Type B pancreatic cell (in vitro differentiated cells): ENCODE measurements around the gene DENND2D. TPM values are rescaled to one million over a fixed set of nuclear protein-coding genes. Genes with fewer than 3 reads are reported as not detected.

ENCODE experiments used
- DNase-seq: peaks from one replicate; pipeline ENCODE4 v3.0.0; 2021; ENCODE audit warnings: mixed read lengths; ENCODE audit not compliant: unreplicated experiment; ENCODE audit errors: extremely low spot score
- H3K27ac Mint-ChIP-seq: 2 replicates; pipeline ENCODE4 v1.8.0; 2021; ENCODE audit warnings: mild to moderate bottlenecking, mixed read lengths
- H3K27me3 Mint-ChIP-seq: 2 replicates; pipeline ENCODE4 v1.8.0; 2021; ENCODE audit warnings: mixed read lengths
- H3K36me3 Mint-ChIP-seq: 2 replicates; pipeline ENCODE4 v1.8.0; 2021; ENCODE audit warnings: mixed read lengths
- H3K4me1 Mint-ChIP-seq: one replicate; pipeline ENCODE4 v1.8.0; 2021; ENCODE audit warnings: mixed read lengths; ENCODE audit not compliant: unreplicated experiment
- H3K4me3 Mint-ChIP-seq: 2 replicates; pipeline ENCODE4 v1.8.0; 2021; ENCODE audit warnings: mild to moderate bottlenecking, mixed read lengths
- H3K9me3 Mint-ChIP-seq: 2 replicates; pipeline ENCODE4 v1.8.0; 2021; ENCODE audit warnings: mixed read lengths
- total RNA-seq: library from RNA; stranded (reverse); gene quantifications from 2 replicates; pipeline ENCODE4 v1.2.1, GENCODE V29; 2021; ENCODE audit warnings: low replicate concordance
- TF ChIP-seq, protein P1 (sequence below): fragments of 200-600 bp; sonication (generic); conservative IDR thresholded peaks from 2 replicates; pipeline ENCODE4 v1.5.0; 2021; ENCODE audit warnings: antibody characterized with exemption, mild to moderate bottlenecking

The DENND2D gene
- total RNA-seq, 1 donor from 2014 or later: 6.3 TPM

DNA sequence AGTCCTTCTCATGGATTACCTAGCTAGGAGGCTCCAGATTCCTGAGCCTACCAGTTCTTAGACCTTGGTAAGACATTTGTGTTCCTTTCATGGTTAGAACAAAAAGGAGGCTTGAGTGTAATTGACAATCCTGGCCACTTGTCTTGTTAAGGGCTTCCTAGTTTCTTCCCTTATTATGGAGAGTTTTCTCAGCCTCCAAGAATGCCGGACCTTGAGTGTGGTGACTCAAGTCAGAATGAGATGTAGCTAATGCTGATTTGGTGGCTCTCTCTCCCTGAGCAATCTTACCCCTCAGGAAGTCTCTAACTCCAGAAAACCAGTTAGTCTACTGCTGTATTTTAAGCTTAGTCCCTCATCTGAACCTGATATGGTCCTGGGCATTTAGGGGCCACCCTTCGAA is 41.4 kb upstream of the DENND2D start:
- Mint-ChIP-seq H3K27me3 (no peaks in the 10 kb centered on the region), H3K9me3 (no peaks in the 10 kb centered on the region), H3K27ac (no peak overlapping the region), H3K4me1 (peaks cover 7% of the 10 kb centered on the region), H3K4me3 (no peak overlapping the region), H3K36me3 (no peaks in the 10 kb centered on the region)
- no peak for DNase-seq
- TF ChIP-seq, protein P1, sequence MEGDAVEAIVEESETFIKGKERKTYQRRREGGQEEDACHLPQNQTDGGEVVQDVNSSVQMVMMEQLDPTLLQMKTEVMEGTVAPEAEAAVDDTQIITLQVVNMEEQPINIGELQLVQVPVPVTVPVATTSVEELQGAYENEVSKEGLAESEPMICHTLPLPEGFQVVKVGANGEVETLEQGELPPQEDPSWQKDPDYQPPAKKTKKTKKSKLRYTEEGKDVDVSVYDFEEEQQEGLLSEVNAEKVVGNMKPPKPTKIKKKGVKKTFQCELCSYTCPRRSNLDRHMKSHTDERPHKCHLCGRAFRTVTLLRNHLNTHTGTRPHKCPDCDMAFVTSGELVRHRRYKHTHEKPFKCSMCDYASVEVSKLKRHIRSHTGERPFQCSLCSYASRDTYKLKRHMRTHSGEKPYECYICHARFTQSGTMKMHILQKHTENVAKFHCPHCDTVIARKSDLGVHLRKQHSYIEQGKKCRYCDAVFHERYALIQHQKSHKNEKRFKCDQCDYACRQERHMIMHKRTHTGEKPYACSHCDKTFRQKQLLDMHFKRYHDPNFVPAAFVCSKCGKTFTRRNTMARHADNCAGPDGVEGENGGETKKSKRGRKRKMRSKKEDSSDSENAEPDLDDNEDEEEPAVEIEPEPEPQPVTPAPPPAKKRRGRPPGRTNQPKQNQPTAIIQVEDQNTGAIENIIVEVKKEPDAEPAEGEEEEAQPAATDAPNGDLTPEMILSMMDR: no peak

- Mint-ChIP-seq H3K9me3 (peaks cover 4% of the 10 kb centered on the region), H3K27me3 (no peaks in the 10 kb centered on the region), H3K27ac (peak overlapping the region; percentile 33), H3K4me1 (peaks cover 15% of the 10 kb centered on the region), H3K36me3 (no peaks in the 10 kb centered on the region), H3K4me3 (no peak overlapping the region)
- TF ChIP-seq, protein P1: no peak
- no peak for DNase-seq
These were observed 37.8 kb upstream of the DENND2D start for GRCh38 chr1:111238056-111238795.

GRCh38 chr1:111236806-111237205 is 36.4 kb upstream of the DENND2D start:
- TF ChIP-seq, protein P1: no peak
- peaks cover 15% of the 10 kb centered on the region for H3K4me1 Mint-ChIP-seq
- no peaks in the 10 kb centered on the region for H3K36me3 Mint-ChIP-seq
- H3K9me3 Mint-ChIP-seq: peaks cover 4% of the 10 kb centered on the region
- H3K27ac Mint-ChIP-seq: no peak overlapping the region
- no peaks in the 10 kb centered on the region for H3K27me3 Mint-ChIP-seq
- H3K4me3 Mint-ChIP-seq: peak overlapping the region; percentile 7
- DNase-seq: no peak

DNA sequence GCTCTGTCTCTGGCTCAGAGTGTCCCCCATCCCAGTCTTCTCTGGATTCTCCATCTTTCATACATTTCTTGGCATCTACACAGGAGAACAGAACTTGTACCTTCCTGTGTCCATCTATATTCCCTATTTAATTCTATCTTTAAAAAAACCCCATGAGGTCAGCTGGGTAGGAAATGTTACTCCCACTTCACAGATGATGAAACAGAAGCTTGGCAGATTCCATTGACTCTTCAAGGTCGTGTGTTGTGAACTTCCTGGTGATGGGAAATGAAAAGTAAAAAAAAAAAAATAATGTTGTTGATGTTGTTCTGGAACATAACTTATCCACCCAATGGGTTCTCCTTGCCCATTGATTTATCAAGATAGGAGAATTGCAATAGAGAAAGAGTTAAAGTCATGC is 35.9 kb upstream of the DENND2D start:
- H3K4me3 Mint-ChIP-seq: no peak overlapping the region
- TF ChIP-seq, protein P1: no peak
- no peaks in the 10 kb centered on the region for H3K27me3 Mint-ChIP-seq
- no peak overlapping the region for H3K27ac Mint-ChIP-seq
- DNase-seq: no peak
- H3K9me3 Mint-ChIP-seq: peaks cover 4% of the 10 kb centered on the region
- no peaks in the 10 kb centered on the region for H3K36me3 Mint-ChIP-seq
- H3K4me1 Mint-ChIP-seq: peaks cover 15% of the 10 kb centered on the region

DNA sequence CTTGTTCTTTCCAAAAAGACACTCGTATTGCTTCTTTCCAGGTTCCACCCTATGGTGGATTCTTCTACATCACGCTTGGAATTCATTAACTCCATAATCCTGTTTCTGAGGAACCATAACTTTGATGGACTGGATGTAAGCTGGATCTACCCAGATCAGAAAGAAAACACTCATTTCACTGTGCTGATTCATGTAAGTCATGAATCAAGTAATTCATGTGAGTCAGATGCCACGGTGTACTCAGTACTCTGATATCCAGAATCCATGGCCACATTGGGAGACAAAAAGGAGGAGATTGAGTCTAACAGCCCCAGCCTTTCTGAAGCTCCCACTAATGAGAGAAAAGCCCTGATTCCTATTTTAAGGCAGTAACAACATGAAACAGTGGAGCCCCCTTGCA is 34.4 kb upstream of the DENND2D start:
- Mint-ChIP-seq H3K36me3 (no peaks in the 10 kb centered on the region), H3K27ac (no peak overlapping the region), H3K27me3 (no peaks in the 10 kb centered on the region), H3K4me1 (peaks cover 15% of the 10 kb centered on the region), H3K4me3 (no peak overlapping the region), H3K9me3 (peaks cover 4% of the 10 kb centered on the region)
- TF ChIP-seq, protein P1: no peak
- DNase-seq: no peak
